MM.1S (cell line): Measurements from ENCODE around the gene HSPA6.

Source experiments
- DNase-seq: peaks from one replicate; pipeline ENCODE4 v3.0.0-alpha.2; 2015
- H2AFZ ChIP-seq: fragments of 300-600 bp; sonication (generic); 2 replicates; pipeline ENCODE4 v1.6.0; 2016; ENCODE audit warnings: antibody characterized with exemption, low read length
- H3F3A ChIP-seq: fragments of 300-600 bp; sonication (generic); 2 replicates; pipeline ENCODE4 v1.6.1; 2016; ENCODE audit warnings: mild to moderate bottlenecking, antibody characterized with exemption, low read length, moderate library complexity, mixed read lengths; ENCODE audit not compliant: insufficient read depth
- H3K27ac ChIP-seq: fragments of 300-600 bp; sonication (generic); 2 replicates; pipeline ENCODE4 v1.5.1; 2016; ENCODE audit warnings: mild to moderate bottlenecking, low read length
- H3K27me3 ChIP-seq: fragments of 300-600 bp; sonication (generic); replicated peaks from 2 replicates; pipeline ENCODE4 v1.6.0; 2016; ENCODE audit warnings: low read length; ENCODE audit not compliant: insufficient read depth
- H3K36me3 ChIP-seq: fragments of 300-600 bp; sonication (generic); replicated peaks from 2 replicates; pipeline ENCODE4 v1.6.1; 2016; ENCODE audit warnings: mild to moderate bottlenecking, low read length, mixed read lengths; ENCODE audit not compliant: insufficient read depth
- H3K4me1 ChIP-seq: fragments of 300-600 bp; sonication (generic); 2 replicates; pipeline ENCODE4 v1.6.1; 2016; ENCODE audit warnings: low read length, mixed read lengths
- H3K4me2 ChIP-seq: fragments of 300-600 bp; sonication (generic); 2 replicates; pipeline ENCODE4 v1.6.0; 2016; ENCODE audit warnings: low read depth, low read length
- H3K4me3 ChIP-seq: fragments of 300-600 bp; sonication (generic); 2 replicates; pipeline ENCODE4 v1.5.1; 2016; ENCODE audit warnings: low read length, mixed read lengths
- H3K79me2 ChIP-seq: fragments of 300-600 bp; sonication (generic); 2 replicates; pipeline ENCODE4 v1.6.1; 2016; ENCODE audit warnings: mixed run types, low read length, mixed read lengths
- H3K9ac ChIP-seq: fragments of 300-600 bp; sonication (generic); 2 replicates; pipeline ENCODE4 v1.6.1; 2016; ENCODE audit warnings: low read length, mixed read lengths
- H3K9me2 ChIP-seq: fragments of 300-600 bp; sonication (generic); replicated peaks from 2 replicates; pipeline ENCODE4 v1.6.1; 2016; ENCODE audit warnings: mild to moderate bottlenecking, low read length, mixed read lengths; ENCODE audit not compliant: insufficient read depth
- H3K9me3 ChIP-seq: fragments of 300-600 bp; sonication (generic); replicated peaks from 2 replicates; pipeline ENCODE4 v1.6.1; 2016; ENCODE audit warnings: mild to moderate bottlenecking, low read length, mixed read lengths; ENCODE audit not compliant: insufficient read depth
- H4K20me1 ChIP-seq: fragments of 300-600 bp; sonication (generic); 2 replicates; pipeline ENCODE4 v1.6.1; 2016; ENCODE audit warnings: mild to moderate bottlenecking, low read length, moderate library complexity, mixed read lengths; ENCODE audit not compliant: insufficient read depth
- CTCF ChIP-seq: fragments of 300-600 bp; sonication (generic); IDR thresholded peaks from 2 replicates; pipeline ENCODE4 v1.5.1; 2016; ENCODE audit warnings: antibody characterized with exemption, low read length, mixed read lengths
- EZH2 ChIP-seq: fragments of 300-600 bp; sonication (generic); optimal IDR thresholded peaks from 2 replicates; pipeline ENCODE3; 2017; ENCODE audit warnings: low read depth, mild to moderate bottlenecking, antibody characterized with exemption, low read length, mixed read lengths
- EZH2phosphoT487 ChIP-seq: fragments of 300-600 bp; sonication (generic); IDR thresholded peaks from 2 replicates; pipeline ENCODE4 v1.6.1; 2018; ENCODE audit warnings: antibody characterized with exemption, low read length

The HSPA6 gene

DNA sequence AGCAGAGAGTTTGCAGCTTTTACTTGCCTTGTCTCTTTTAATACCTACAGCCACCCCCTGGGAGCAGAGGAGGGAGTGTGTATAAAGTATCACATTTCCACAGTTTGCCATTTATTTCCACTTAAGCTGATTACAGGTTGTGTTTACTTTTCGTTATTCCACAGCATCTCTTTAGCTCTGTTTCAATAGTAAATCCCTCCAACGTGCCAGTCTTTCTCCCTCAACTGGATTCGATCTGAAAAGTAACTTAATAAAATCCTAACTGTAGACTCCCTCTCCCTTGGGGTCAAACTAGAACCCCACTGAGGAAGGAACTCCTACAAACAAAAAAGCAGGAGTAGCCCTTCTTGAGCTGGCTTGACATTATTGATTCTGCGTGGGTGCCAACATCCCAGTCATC lies 22.2 kb upstream of the HSPA6 start:
- Histone ChIP-seq H3K9me2 (no peaks in the 10 kb centered on the region), H2AFZ (no peak overlapping the region), H4K20me1 (no peaks in the 10 kb centered on the region), H3K79me2 (no peaks in the 10 kb centered on the region), H3K27ac (no peak overlapping the region), H3K27me3 (no peaks in the 10 kb centered on the region), H3K4me2 (no peak overlapping the region), H3K9me3 (no peaks in the 10 kb centered on the region), H3K4me3 (no peak overlapping the region), H3K9ac (no peak overlapping the region), H3K4me1 (no peaks in the 10 kb centered on the region), H3K36me3 (no peaks in the 10 kb centered on the region), H3F3A (no peaks in the 10 kb centered on the region)
- no peak for TF ChIP-seq EZH2
- no peak for TF ChIP-seq EZH2phosphoT487
- TF ChIP-seq CTCF = no peak
- DNase-seq = no peak

DNA sequence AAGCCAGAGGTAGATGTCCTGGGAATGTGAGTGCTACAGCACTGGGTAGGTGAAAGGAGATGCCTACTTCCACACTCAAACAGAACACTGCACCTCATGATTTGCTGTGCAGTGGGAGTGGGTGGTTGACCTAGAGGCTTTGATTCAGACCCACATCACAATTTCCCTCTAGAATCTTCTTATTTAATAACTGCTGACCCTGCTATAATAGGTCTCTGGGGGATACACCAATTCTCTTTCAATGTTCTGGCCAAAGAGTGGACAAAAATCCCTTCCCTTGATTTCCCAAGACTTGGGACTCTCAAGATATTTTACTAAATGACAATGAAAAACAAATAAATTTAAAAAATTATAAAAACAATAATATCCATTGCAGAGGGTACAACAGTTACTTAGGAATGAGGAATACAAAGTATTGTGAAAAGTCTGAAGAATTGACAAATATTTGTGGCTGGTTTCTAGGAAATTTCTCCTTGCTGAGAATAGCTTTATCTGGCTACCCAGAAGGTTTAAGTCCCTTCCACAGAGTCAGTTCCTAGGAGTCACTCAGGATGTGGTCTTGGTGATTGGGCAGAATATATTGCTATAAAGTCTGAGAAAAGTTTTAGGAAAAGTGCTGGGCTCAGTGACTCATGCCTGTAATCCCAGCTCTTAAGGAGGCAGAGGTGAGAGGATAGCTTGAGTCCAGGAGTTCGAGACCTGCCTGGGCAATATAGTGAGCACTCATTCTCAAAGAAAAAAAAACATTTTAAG lies 21.5 kb upstream of the HSPA6 start:
- H3K4me2 ChIP-seq = no peak overlapping the region
- no peak for DNase-seq
- H2AFZ ChIP-seq = no peak overlapping the region
- H3K27ac ChIP-seq = no peak overlapping the region
- no peaks in the 10 kb centered on the region for H3K36me3 ChIP-seq
- H3K9me3 ChIP-seq = no peaks in the 10 kb centered on the region
- no peak for TF ChIP-seq EZH2phosphoT487
- no peak for TF ChIP-seq CTCF
- TF ChIP-seq EZH2 = no peak
- H3K9ac ChIP-seq = no peak overlapping the region
- no peaks in the 10 kb centered on the region for H3K9me2 ChIP-seq
- H3K4me1 ChIP-seq = no peaks in the 10 kb centered on the region
- H4K20me1 ChIP-seq = no peaks in the 10 kb centered on the region
- no peak overlapping the region for H3K4me3 ChIP-seq
- H3F3A ChIP-seq = no peaks in the 10 kb centered on the region
- H3K79me2 ChIP-seq = no peaks in the 10 kb centered on the region
- no peaks in the 10 kb centered on the region for H3K27me3 ChIP-seq

- Histone ChIP-seq H3K4me1 (no peaks in the 10 kb centered on the region), H3K27me3 (no peaks in the 10 kb centered on the region), H3K4me2 (no peak overlapping the region), H3K9me2 (no peaks in the 10 kb centered on the region), H3K9ac (no peak overlapping the region), H3F3A (no peaks in the 10 kb centered on the region), H3K79me2 (no peaks in the 10 kb centered on the region), H3K36me3 (no peaks in the 10 kb centered on the region), H3K4me3 (no peak overlapping the region), H4K20me1 (no peaks in the 10 kb centered on the region), H3K27ac (no peak overlapping the region), H2AFZ (no peak overlapping the region), H3K9me3 (no peaks in the 10 kb centered on the region)
- DNase-seq = no peak
- TF ChIP-seq CTCF = no peak
- no peak for TF ChIP-seq EZH2phosphoT487
- no peak for TF ChIP-seq EZH2
These were observed 21.0 kb upstream of the HSPA6 start for GRCh38 chr1:161503394-161503748.
